Osteoblast (primary cell): ENCODE data around the gene RIC8A. TPM values are rescaled to one million over a fixed set of nuclear protein-coding genes. Genes with fewer than 3 reads are reported as not detected.

ENCODE experiments used
- DNase-seq: peaks from one replicate; pipeline ENCODE4 v3.0.0; 2011; ENCODE audit warnings: low spot score, mixed read lengths; ENCODE audit not compliant: insufficient read length; ENCODE audit errors: missing footprints
- H2AFZ ChIP-seq: 2 replicates; pipeline ENCODE4 v1.6.0; 2011; ENCODE audit warnings: mild to moderate bottlenecking, low read length
- H3K27ac ChIP-seq: 2 replicates; pipeline ENCODE4 v1.5.1; 2011; ENCODE audit warnings: mild to moderate bottlenecking, low read depth, low read length, moderate library complexity
- H3K27me3 ChIP-seq: 2 replicates; pipeline ENCODE4 v1.6.0; 2012; ENCODE audit warnings: mild to moderate bottlenecking, control low read depth, inconsistent platforms, low read length, moderate library complexity; ENCODE audit not compliant: insufficient read depth
- H3K36me3 ChIP-seq: 2 replicates; pipeline ENCODE4 v1.5.1; 2011; ENCODE audit warnings: mild to moderate bottlenecking, low read length, control low read depth, moderate library complexity; ENCODE audit not compliant: insufficient read depth
- H3K4me1 ChIP-seq: 2 replicates; pipeline ENCODE4 v1.5.1; 2011; ENCODE audit warnings: mild to moderate bottlenecking, low read length, control low read depth, moderate library complexity; ENCODE audit not compliant: insufficient read depth
- H3K4me2 ChIP-seq: 2 replicates; pipeline ENCODE4 v1.6.0; 2011; ENCODE audit warnings: mild to moderate bottlenecking, low read length; ENCODE audit not compliant: insufficient read depth
- H3K4me3 ChIP-seq: fragments of 200-600 bp; sonication (generic); 3 replicates; pipeline ENCODE4 v1.5.1; 2012; ENCODE audit warnings: mild to moderate bottlenecking, low read length, inconsistent platforms; ENCODE audit not compliant: insufficient read depth
- H3K79me2 ChIP-seq: 2 replicates; pipeline ENCODE4 v1.6.0; 2012; ENCODE audit warnings: mild to moderate bottlenecking, low read length, control low read depth, inconsistent platforms; ENCODE audit not compliant: insufficient read depth
- H3K9me3 ChIP-seq: 2 replicates; pipeline ENCODE4 v1.5.1; 2011; ENCODE audit warnings: low read depth, low read length, control low read depth
- H4K20me1 ChIP-seq: 2 replicates; pipeline ENCODE4 v1.6.0; 2012; ENCODE audit warnings: mild to moderate bottlenecking, low read length, control low read depth; ENCODE audit not compliant: insufficient read depth
- total RNA-seq: library from RNA; depleted of rRNA; stranded (reverse); fragments of >200 nt; gene quantifications from 2 replicates; pipeline ENCODE4 v1.2.3, GENCODE V29; 2012
- TF ChIP-seq, protein P1 (sequence below): IDR thresholded peaks from 2 replicates; pipeline ENCODE4 v1.5.1; 2011; ENCODE audit warnings: mild to moderate bottlenecking, low read depth, low read length, moderate library complexity; ENCODE audit errors: extremely low read depth

The RIC8A gene
- total RNA-seq, 1 donor = 134 TPM

- H3K27me3 ChIP-seq = no peaks in the 10 kb centered on the region
- no peaks in the 10 kb centered on the region for H3K9me3 ChIP-seq
- TF ChIP-seq, protein P1, sequence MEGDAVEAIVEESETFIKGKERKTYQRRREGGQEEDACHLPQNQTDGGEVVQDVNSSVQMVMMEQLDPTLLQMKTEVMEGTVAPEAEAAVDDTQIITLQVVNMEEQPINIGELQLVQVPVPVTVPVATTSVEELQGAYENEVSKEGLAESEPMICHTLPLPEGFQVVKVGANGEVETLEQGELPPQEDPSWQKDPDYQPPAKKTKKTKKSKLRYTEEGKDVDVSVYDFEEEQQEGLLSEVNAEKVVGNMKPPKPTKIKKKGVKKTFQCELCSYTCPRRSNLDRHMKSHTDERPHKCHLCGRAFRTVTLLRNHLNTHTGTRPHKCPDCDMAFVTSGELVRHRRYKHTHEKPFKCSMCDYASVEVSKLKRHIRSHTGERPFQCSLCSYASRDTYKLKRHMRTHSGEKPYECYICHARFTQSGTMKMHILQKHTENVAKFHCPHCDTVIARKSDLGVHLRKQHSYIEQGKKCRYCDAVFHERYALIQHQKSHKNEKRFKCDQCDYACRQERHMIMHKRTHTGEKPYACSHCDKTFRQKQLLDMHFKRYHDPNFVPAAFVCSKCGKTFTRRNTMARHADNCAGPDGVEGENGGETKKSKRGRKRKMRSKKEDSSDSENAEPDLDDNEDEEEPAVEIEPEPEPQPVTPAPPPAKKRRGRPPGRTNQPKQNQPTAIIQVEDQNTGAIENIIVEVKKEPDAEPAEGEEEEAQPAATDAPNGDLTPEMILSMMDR = no peak
- peaks cover 4% of the 10 kb centered on the region for H3K79me2 ChIP-seq
- DNase-seq = peak; percentile 79
- no peak overlapping the region for H3K27ac ChIP-seq
- H2AFZ ChIP-seq = no peak overlapping the region
- H3K4me1 ChIP-seq = no peaks in the 10 kb centered on the region
- no peak overlapping the region for H3K4me3 ChIP-seq
- peaks cover 16% of the 10 kb centered on the region for H4K20me1 ChIP-seq
- H3K4me2 ChIP-seq = no peak overlapping the region
- H3K36me3 ChIP-seq = peaks cover 8% of the 10 kb centered on the region
Observed at GRCh38 chr11:197741-198235, 9.7 kb upstream of the RIC8A start.

DNA sequence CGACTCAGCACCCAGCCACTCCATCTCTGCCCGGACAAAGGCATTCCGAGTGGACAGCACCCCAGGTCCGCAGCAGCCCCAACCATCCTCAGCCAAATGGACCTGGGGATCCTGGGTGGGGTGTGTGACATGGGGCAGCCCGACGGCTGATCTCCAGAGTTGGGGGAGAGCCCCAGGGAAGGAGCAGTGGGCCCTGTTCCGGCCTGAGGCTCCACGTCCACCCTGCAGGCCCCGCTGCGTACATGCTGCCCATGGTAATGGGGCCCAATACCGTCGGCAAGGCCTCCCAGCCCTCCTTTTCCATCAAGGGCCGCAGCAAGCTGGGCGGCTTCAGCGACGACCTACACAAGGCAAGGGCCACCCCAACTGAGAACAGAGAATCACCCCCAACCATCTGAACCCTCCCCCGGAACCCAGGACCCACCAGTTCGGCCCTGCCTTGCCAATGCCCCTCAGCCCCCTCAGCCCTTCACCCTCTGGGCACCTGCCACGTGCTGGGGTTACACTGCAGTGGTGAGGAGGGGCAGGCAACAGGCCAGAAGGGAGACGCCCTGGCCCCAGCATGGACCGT, 9.2 kb upstream of the RIC8A start:
- H4K20me1 ChIP-seq = peaks cover 22% of the 10 kb centered on the region
- TF ChIP-seq, protein P1 = no peak
- DNase-seq = peak; percentile 77
- no peaks in the 10 kb centered on the region for H3K27me3 ChIP-seq
- H3K27ac ChIP-seq = no peak overlapping the region
- H3K4me2 ChIP-seq = no peak overlapping the region
- no peaks in the 10 kb centered on the region for H3K4me1 ChIP-seq
- H3K79me2 ChIP-seq = peaks cover 9% of the 10 kb centered on the region
- H3K4me3 ChIP-seq = no peak overlapping the region
- peaks cover 13% of the 10 kb centered on the region for H3K36me3 ChIP-seq
- H2AFZ ChIP-seq = no peak overlapping the region
- no peaks in the 10 kb centered on the region for H3K9me3 ChIP-seq

GRCh38 chr11:199004-199581, 8.4 kb upstream of the RIC8A start:
- Histone ChIP-seq H3K27me3 (no peaks in the 10 kb centered on the region), H3K4me1 (no peaks in the 10 kb centered on the region), H3K36me3 (peaks cover 21% of the 10 kb centered on the region), H3K4me2 (no peak overlapping the region), H2AFZ (no peak overlapping the region), H3K27ac (no peak overlapping the region), H3K4me3 (no peak overlapping the region), H4K20me1 (peaks cover 29% of the 10 kb centered on the region), H3K79me2 (peaks cover 17% of the 10 kb centered on the region), H3K9me3 (no peaks in the 10 kb centered on the region)
- DNase-seq = peak; percentile 84
- TF ChIP-seq, protein P1 = no peak

- H2AFZ ChIP-seq = no peak overlapping the region
Observed at GRCh38 chr11:199782-200181, 7.7 kb upstream of the RIC8A start.

More at GRCh38 chr11:199782-200181, 7.7 kb upstream of the RIC8A start:
- Histone ChIP-seq H3K36me3 (peaks cover 28% of the 10 kb centered on the region), H3K4me1 (no peaks in the 10 kb centered on the region), H3K4me3 (no peak overlapping the region), H3K27ac (no peak overlapping the region), H3K4me2 (no peak overlapping the region), H3K27me3 (no peaks in the 10 kb centered on the region), H3K9me3 (no peaks in the 10 kb centered on the region), H3K79me2 (peaks cover 24% of the 10 kb centered on the region), H4K20me1 (peaks cover 36% of the 10 kb centered on the region)
- TF ChIP-seq, protein P1 = no peak
- peak; percentile 94 for DNase-seq
